ENCODE data around the gene RAD21L1. TPM values are rescaled to one million over a fixed set of nuclear protein-coding genes. Genes with fewer than 3 reads are reported as not detected.
A peak's percentile ranks its signal among the peaks of the same experiment; 100 is the strongest.

Gene RAD21L1
- total and polyA plus RNA-seq, 4 donors = 0.02 to 0.23 TPM; not detected in 2

- Histone ChIP-seq H3K36me3 (ENCODE audit: control insufficient read depth in 4 of 4, insufficient read depth in 4 of 4, low read length in 4 of 4) (no peaks in the 10 kb centered on the region), H3K4me1 (ENCODE audit: control insufficient read depth in 5 of 5, insufficient read depth in 5 of 5, low read length in 5 of 5) (peaks cover 0 to 7% (median 0%) of the 10 kb centered on the region in 5 donors)
- TF ChIP-seq CTCF (IDR thresholded peaks at IDR 0.05; ENCODE audit: control extremely low read depth, extremely low read depth) = no peak
Observed at GRCh38 chr20:1296922-1297321, 71.1 kb downstream of the RAD21L1 start.

DNA sequence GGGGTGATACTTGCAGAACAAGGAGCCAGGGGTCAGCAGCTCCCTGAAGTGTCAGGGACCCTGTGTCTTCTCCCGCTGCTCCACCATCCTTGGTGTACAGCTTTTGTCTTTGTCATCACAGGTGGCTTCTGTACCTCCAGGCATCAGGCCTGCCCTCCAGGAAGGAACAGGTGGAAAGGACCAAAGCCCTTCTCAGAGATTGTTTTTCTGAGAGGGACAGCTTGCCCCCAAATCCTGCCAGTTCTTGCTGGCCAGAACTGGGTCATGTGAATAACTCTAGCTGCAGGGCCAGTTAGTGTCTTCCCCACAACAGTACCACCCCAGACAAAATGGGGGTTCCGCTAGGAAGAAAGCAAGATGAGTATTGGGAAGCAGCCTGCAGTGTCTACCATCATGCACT, 71.6 kb downstream of the RAD21L1 start:
- Histone ChIP-seq H3K36me3 (ENCODE audit: control insufficient read depth in 4 of 4, insufficient read depth in 4 of 4, low read length in 4 of 4) (no peaks in the 10 kb centered on the region), H3K27me3 (ENCODE audit: control insufficient read depth in 3 of 3, insufficient read depth in 3 of 3, low read length in 2 of 3) (no peaks in the 10 kb centered on the region), H3K4me3 (no peak overlapping the region), H3K4me1 (ENCODE audit: control insufficient read depth in 5 of 5, insufficient read depth in 5 of 5, low read length in 5 of 5) (peaks cover 0 to 7% (median 0%) of the 10 kb centered on the region in 5 donors), H3K27ac (ENCODE audit: low read depth in 1 of 2, low read length in 1 of 2) (no peak overlapping the region), H3K9me3 (ENCODE audit: control insufficient read depth in 4 of 4, insufficient read depth in 3 of 4, low read length in 3 of 4) (no peaks in the 10 kb centered on the region), H3K9ac (ENCODE audit: insufficient read depth in 1 of 2, low read length in 2 of 2) (no peak overlapping the region)
- ATAC-seq (ENCODE audit: insufficient read depth, low FRiP score) (no peak), DNase-seq (no peak)
- WGBS, 2 donors = 95 to 97% methylated on average over 2 of the region's 2 CpGs
- TF ChIP-seq CTCF (IDR thresholded peaks at IDR 0.05; ENCODE audit: control extremely low read depth, extremely low read depth) = no peak

More at GRCh38 chr20:1296922-1297321, 71.1 kb downstream of the RAD21L1 start:
- Histone ChIP-seq H3K9me3 (ENCODE audit: control insufficient read depth in 4 of 4, insufficient read depth in 3 of 4, low read length in 3 of 4) (no peaks in the 10 kb centered on the region), H3K9ac (ENCODE audit: insufficient read depth in 1 of 2, low read length in 2 of 2) (no peak overlapping the region), H3K27ac (ENCODE audit: low read depth in 1 of 2, low read length in 1 of 2) (no peak overlapping the region), H3K27me3 (ENCODE audit: control insufficient read depth in 3 of 3, insufficient read depth in 3 of 3, low read length in 2 of 3) (no peaks in the 10 kb centered on the region), H3K4me3 (no peak overlapping the region)
- DNase-seq (no peak), ATAC-seq (ENCODE audit: insufficient read depth, low FRiP score) (no peak)
- 90 to 97% methylated on average over 14 of the region's 14 CpGs for WGBS, 2 donors

- Histone ChIP-seq H3K9me3 (ENCODE audit: control insufficient read depth in 4 of 4, insufficient read depth in 3 of 4, low read length in 3 of 4) (no peaks in the 10 kb centered on the region), H3K36me3 (ENCODE audit: control insufficient read depth in 4 of 4, insufficient read depth in 4 of 4, low read length in 4 of 4) (no peaks in the 10 kb centered on the region), H3K4me1 (ENCODE audit: control insufficient read depth in 5 of 5, insufficient read depth in 5 of 5, low read length in 5 of 5) (peaks cover 0 to 7% (median 0%) of the 10 kb centered on the region in 5 donors), H3K9ac (ENCODE audit: insufficient read depth in 1 of 2, low read length in 2 of 2) (no peak overlapping the region), H3K27me3 (ENCODE audit: control insufficient read depth in 3 of 3, insufficient read depth in 3 of 3, low read length in 2 of 3) (no peaks in the 10 kb centered on the region), H3K4me3 (no peak overlapping the region), H3K27ac (ENCODE audit: low read depth in 1 of 2, low read length in 1 of 2) (no peak overlapping the region)
- TF ChIP-seq CTCF (IDR thresholded peaks at IDR 0.05; ENCODE audit: control extremely low read depth, extremely low read depth) = no peak
- DNase-seq (no peak), ATAC-seq (ENCODE audit: insufficient read depth, low FRiP score) (no peak)
- 91 to 92% methylated on average over 5 of the region's 5 CpGs for WGBS, 2 donors
Observed at GRCh38 chr20:1298166-1298565, 72.3 kb downstream of the RAD21L1 start.

DNA sequence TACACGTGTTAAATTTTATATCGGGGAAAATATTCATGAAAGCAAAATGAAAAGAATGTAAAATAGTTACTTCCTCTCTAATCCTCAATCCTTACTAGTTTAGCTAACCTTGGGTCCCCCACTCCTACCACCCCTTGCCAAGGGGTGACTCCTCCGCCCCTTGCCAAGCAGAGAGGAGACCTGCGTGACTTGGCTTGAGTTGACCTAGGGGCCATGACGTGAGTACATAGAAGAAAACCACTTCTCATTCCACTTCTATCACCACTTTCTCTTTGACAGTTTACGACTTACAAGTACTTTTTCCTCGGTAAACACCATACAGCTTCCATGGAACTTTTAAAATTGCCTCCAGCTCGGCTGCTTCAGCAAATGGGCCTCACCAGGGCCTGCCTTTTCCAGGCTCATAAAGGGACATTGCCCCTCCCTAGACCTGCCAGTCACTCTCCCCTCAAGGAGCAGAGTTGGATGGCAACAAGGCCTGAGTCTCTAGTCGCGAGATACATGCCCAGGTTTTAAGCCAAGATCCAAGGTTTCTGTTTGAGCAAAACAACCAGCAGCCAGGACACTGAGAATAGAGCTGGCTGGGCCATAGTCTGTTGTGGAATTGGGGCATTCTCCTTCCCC, 73.2 kb downstream of the RAD21L1 start:
- peak in 1 of 3 donors; percentile 49 for DNase-seq
- no peak overlapping the region for H3K4me3 ChIP-seq
- peak overlapping the region in 1 of 2 donors; percentile 59 for H3K27ac ChIP-seq (ENCODE audit: low read depth in 1 of 2, low read length in 1 of 2)
- 71 to 84% methylated on average over 10 of the region's 10 CpGs for WGBS, 2 donors
- no peak overlapping the region for H3K9ac ChIP-seq (ENCODE audit: insufficient read depth in 1 of 2, low read length in 2 of 2)
- H3K9me3 ChIP-seq (ENCODE audit: control insufficient read depth in 4 of 4, insufficient read depth in 3 of 4, low read length in 3 of 4) = no peaks in the 10 kb centered on the region
- no peaks in the 10 kb centered on the region for H3K36me3 ChIP-seq (ENCODE audit: control insufficient read depth in 4 of 4, insufficient read depth in 4 of 4, low read length in 4 of 4)
- no peak for ATAC-seq (ENCODE audit: insufficient read depth, low FRiP score)
- TF ChIP-seq CTCF (IDR thresholded peaks at IDR 0.05; ENCODE audit: control extremely low read depth, extremely low read depth) = no peak
- peaks cover 0 to 7% (median 0%) of the 10 kb centered on the region in 5 donors for H3K4me1 ChIP-seq (ENCODE audit: control insufficient read depth in 5 of 5, insufficient read depth in 5 of 5, low read length in 5 of 5)
- no peaks in the 10 kb centered on the region for H3K27me3 ChIP-seq (ENCODE audit: control insufficient read depth in 3 of 3, insufficient read depth in 3 of 3, low read length in 2 of 3)

All from lung (tissue), 12 donors.